ENCODE data around the gene UBXN1. TPM values are rescaled to one million over a fixed set of nuclear protein-coding genes. Genes with fewer than 3 reads are reported as not detected.

The UBXN1 gene
- total and polyA plus RNA-seq, 2 donors (not counting 1 experiment from before 2014, with no cell fraction given): 180 to 193 TPM

DNA sequence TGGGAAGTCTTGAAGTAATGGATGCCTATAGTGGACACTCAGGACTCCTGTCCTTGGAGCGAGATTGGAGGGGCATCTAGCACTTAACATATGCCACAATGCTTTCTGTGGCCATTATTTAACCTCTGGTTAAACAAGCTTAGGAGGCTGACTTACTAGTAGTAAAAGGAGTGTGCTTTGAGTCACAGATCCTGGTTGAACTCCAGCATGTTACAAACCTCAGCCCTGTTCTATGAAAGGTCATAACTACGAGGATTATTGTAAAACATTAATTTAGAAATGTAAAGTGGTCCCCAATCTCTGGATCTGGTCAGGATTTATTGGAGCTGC, 5.7 kb downstream of the UBXN1 start:
- Mint-ChIP-seq H3K4me1 (peaks cover 52% of the 10 kb centered on the region), H3K27ac (peak overlapping the region; percentile 37), H3K27me3 (no peaks in the 10 kb centered on the region), H3K4me3 (peak overlapping the region; percentile 100), H3K9me3 (ENCODE audit: insufficient read depth) (no peaks in the 10 kb centered on the region)
- H3K9ac ChIP-seq (ENCODE audit: low read length): no peak overlapping the region
- no peak overlapping the region for H3K4me3 ChIP-seq (ENCODE audit: control extremely low read depth in 1 of 5, extremely low read depth in 1 of 5, insufficient read depth in 1 of 5, low read depth in 2 of 5, low read length in 4 of 5)
- ATAC-seq (ENCODE audit: low read depth): no peak
- intact Hi-C loops (cut with micrococcal nuclease): no loop called here
- H4K20me1 ChIP-seq (ENCODE audit: control insufficient read depth, insufficient read depth, low read length, poor library complexity, severe bottlenecking): peaks cover 5% of the 10 kb centered on the region
- TF ChIP-seq EZH2 (IDR thresholded peaks at IDR 0.05; ENCODE audit: borderline replicate concordance, insufficient read depth, low read depth, low read length, poor library complexity, severe bottlenecking): no peak
- no peak for TF ChIP-seq CTCF (IDR thresholded peaks at IDR 0.05)
- H3K4me1 ChIP-seq (ENCODE audit: control insufficient read depth in 2 of 2, insufficient read depth in 2 of 2, low read length in 2 of 2): peaks cover 21 to 32% of the 10 kb centered on the region in 2 donors
- H3K4me2 ChIP-seq (replicated peaks; ENCODE audit: low read depth, low read length, poor library complexity, severe bottlenecking): peak overlapping the region; percentile 94
- H3K79me2 ChIP-seq (ENCODE audit: control insufficient read depth, insufficient read depth, low read length): peaks cover 62% of the 10 kb centered on the region
- no CpG with 5 or more reads among the region's 2 CpGs for WGBS (ENCODE audit: insufficient coverage)
- CTCF ChIA-PET: interaction anchor here (1.5 to 2.4 kb wide), 2 partner anchors 21 to 27 kb away, joined by 3 to 10 read pairs; partner anchors contain the start of gene GANAB
- no peak for DNase-seq
- H3K36me3 ChIP-seq (replicated peaks in 1 of 2; ENCODE audit: control extremely low read depth in 1 of 2, control insufficient read depth in 1 of 2, extremely low read depth in 1 of 2, insufficient read depth in 2 of 2, low read length in 1 of 2): peaks cover 1 to 27% of the 10 kb centered on the region in 2 experiments
- no peaks in the 10 kb centered on the region for H3K27me3 ChIP-seq (replicated peaks in 1 of 4; ENCODE audit: control extremely low read depth in 1 of 4, control insufficient read depth in 3 of 4, insufficient read depth in 4 of 4, low read length in 3 of 4)
- POLR2A ChIA-PET: interaction anchor here (2.2 kb wide), 1 partner anchor 54 kb away, joined by 8 read pairs; the partner anchor contains the start of gene HNRNPUL2
- peak overlapping the region; percentile 33 to 71 for H3K27ac ChIP-seq (ENCODE audit: low read length in 2 of 2)
- H2AFZ ChIP-seq (ENCODE audit: insufficient read depth, low read depth, low read length, poor library complexity, severe bottlenecking): no peak overlapping the region
- no peaks in the 10 kb centered on the region for H3K9me3 ChIP-seq (ENCODE audit: control extremely low read depth in 1 of 3, control insufficient read depth in 2 of 3, insufficient read depth in 1 of 3, low read length in 2 of 3)

GRCh38 chr11:62671608-62672389, 7.1 kb downstream of the UBXN1 start, which contains the start of the genes LBHD1 and UQCC3:
LBHD1 (minus strand) TSS chr11:62672267; CDS start chr11:62670031, 2,236 bp downstream.
UQCC3 (plus strand) TSS chr11:62671673; CDS start chr11:62671746, 73 bp downstream.
- Mint-ChIP-seq H3K9me3 (ENCODE audit: insufficient read depth) (no peaks in the 10 kb centered on the region), H3K4me3 (peak within 1 kb of the TSS; percentile 100), H3K27ac (peak within 1 kb of the TSS; percentile 97), H3K27me3 (no peaks in the 10 kb centered on the region), H3K4me1 (peaks cover 48% of the 10 kb centered on the region)
- H2AFZ ChIP-seq (ENCODE audit: insufficient read depth, low read depth, low read length, poor library complexity, severe bottlenecking): peak within 1 kb of the TSS; percentile 92
- peak; percentile 86 for DNase-seq
- no peaks in the 10 kb centered on the region for H3K9me3 ChIP-seq (ENCODE audit: control extremely low read depth in 1 of 3, control insufficient read depth in 2 of 3, insufficient read depth in 1 of 3, low read length in 2 of 3)
- ChIA-PET CTCF (interaction anchor here (0.6 to 2.5 kb wide), 12 partner anchors 9 to 186 kb away, joined by 3 to 13 read pairs (median 4); partner anchors contain the start of genes B3GAT3, EEF1G, INTS5 and TUT1), POLR2A (interaction anchor here (0.6 to 2.8 kb wide), 22 partner anchors 8 to 220 kb away, joined by 3 to 21 read pairs (median 5); partner anchors contain the start of genes B3GAT3, EEF1G, GANAB and HNRNPUL2)
- peak within 1 kb of the TSS; percentile 94 for H3K4me2 ChIP-seq (replicated peaks; ENCODE audit: low read depth, low read length, poor library complexity, severe bottlenecking)
- peak within 1 kb of the TSS; percentile 56 to 71 for H3K27ac ChIP-seq (ENCODE audit: low read length in 2 of 2)
- H4K20me1 ChIP-seq (ENCODE audit: control insufficient read depth, insufficient read depth, low read length, poor library complexity, severe bottlenecking): peaks cover 5% of the 10 kb centered on the region
- intact Hi-C loops (cut with micrococcal nuclease): loop anchor here (1.0 to 2.0 kb wide), 6 partner anchors 7 to 209 kb away; partner anchors contain the start of genes GANAB, HNRNPUL2, INTS5 and SLC3A2
- WGBS (ENCODE audit: insufficient coverage): under 1% methylated on average over 59 of the region's 59 CpGs
- peaks cover 63% of the 10 kb centered on the region for H3K79me2 ChIP-seq (ENCODE audit: control insufficient read depth, insufficient read depth, low read length)
- H3K4me1 ChIP-seq (ENCODE audit: control insufficient read depth in 2 of 2, insufficient read depth in 2 of 2, low read length in 2 of 2): peaks cover 21 to 36% of the 10 kb centered on the region in 2 donors
- H3K36me3 ChIP-seq (replicated peaks in 1 of 2; ENCODE audit: control extremely low read depth in 1 of 2, control insufficient read depth in 1 of 2, extremely low read depth in 1 of 2, insufficient read depth in 2 of 2, low read length in 1 of 2): peaks cover 3 to 24% of the 10 kb centered on the region in 2 experiments
- no peak for TF ChIP-seq EZH2 (IDR thresholded peaks at IDR 0.05; ENCODE audit: borderline replicate concordance, insufficient read depth, low read depth, low read length, poor library complexity, severe bottlenecking)
- TF ChIP-seq CTCF (IDR thresholded peaks at IDR 0.05): no peak
- ATAC-seq (ENCODE audit: low read depth): peak; percentile 77
- H3K27me3 ChIP-seq (replicated peaks in 1 of 4; ENCODE audit: control extremely low read depth in 1 of 4, control insufficient read depth in 3 of 4, insufficient read depth in 4 of 4, low read length in 3 of 4): no peaks in the 10 kb centered on the region
- H3K4me3 ChIP-seq (ENCODE audit: control extremely low read depth in 1 of 5, extremely low read depth in 1 of 5, insufficient read depth in 1 of 5, low read depth in 2 of 5, low read length in 4 of 5): peak within 1 kb of the TSS; percentile 85 to 97 (median 87)
- H3K9ac ChIP-seq (ENCODE audit: low read length): peak within 1 kb of the TSS; percentile 97

Data from B cell (primary cell).